ENCODE data around the gene PCMT1.
A peak's percentile ranks its signal among the peaks of the same experiment; 100 is the strongest.
"Not testable (repeated sequence)": the region's sequence is repeated elsewhere in the genome, so short reads cannot be mapped to it uniquely, and the experiment has no call there.

PCMT1 gene

DNA sequence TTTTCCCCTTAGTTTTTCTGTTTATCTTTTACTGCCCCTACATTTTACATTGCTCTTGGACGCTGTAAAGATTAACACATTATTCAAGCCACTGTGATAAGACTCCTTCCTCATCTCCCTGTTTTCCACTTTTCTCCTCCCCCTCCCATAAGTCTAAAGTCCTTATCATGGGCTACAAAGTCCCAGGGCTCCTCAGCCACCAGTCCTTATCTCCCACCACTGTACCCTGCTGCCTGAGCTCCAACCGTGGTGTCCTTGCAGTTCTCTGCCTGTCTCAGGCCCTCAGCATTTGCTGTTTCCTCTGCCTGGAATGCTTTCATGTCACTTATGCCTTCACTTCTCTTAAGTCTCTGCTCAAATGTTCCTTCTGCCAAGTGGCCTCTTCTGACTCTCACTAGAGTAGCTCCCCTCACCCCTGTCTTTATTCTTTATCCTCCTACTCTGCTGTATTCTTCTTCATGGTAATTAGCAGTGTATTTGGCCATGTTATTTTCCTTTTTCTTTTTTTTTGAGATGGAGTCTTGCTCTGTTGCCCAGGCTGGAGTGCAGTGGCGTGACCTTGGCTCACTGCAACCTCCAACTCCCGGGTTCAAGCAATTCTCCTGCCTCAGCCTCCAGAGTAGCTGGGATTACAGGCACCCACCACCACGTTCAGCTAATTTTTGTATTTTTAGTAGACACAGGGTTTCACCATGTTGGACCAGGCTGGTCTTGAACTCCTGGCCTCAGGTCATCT lies 20.9 kb upstream of the PCMT1 start:
- CTCF ChIA-PET: interaction anchor here (1.7 kb wide), 1 partner anchor 10 kb away, joined by 5 read pairs; no protein-coding TSS in a partner anchor
- POLR2A ChIA-PET: no interaction called here
- no peak for DNase-seq (ENCODE audit: extremely low spot score)
- TF ChIP-seq, protein P1, sequence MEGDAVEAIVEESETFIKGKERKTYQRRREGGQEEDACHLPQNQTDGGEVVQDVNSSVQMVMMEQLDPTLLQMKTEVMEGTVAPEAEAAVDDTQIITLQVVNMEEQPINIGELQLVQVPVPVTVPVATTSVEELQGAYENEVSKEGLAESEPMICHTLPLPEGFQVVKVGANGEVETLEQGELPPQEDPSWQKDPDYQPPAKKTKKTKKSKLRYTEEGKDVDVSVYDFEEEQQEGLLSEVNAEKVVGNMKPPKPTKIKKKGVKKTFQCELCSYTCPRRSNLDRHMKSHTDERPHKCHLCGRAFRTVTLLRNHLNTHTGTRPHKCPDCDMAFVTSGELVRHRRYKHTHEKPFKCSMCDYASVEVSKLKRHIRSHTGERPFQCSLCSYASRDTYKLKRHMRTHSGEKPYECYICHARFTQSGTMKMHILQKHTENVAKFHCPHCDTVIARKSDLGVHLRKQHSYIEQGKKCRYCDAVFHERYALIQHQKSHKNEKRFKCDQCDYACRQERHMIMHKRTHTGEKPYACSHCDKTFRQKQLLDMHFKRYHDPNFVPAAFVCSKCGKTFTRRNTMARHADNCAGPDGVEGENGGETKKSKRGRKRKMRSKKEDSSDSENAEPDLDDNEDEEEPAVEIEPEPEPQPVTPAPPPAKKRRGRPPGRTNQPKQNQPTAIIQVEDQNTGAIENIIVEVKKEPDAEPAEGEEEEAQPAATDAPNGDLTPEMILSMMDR (IDR thresholded peaks at IDR 0.05; ENCODE audit: control extremely low read depth, extremely low read depth, low read depth, missing control alignments): no peak

- POLR2A ChIA-PET: interaction anchor here (0.6 kb wide), 1 partner anchor 121 kb away, joined by 4 read pairs; no protein-coding TSS in a partner anchor
- CTCF ChIA-PET: interaction anchor here (0.9 kb wide), 1 partner anchor 12 kb away, joined by 3 read pairs; the partner anchor contains the start of gene LATS1
Observed at GRCh38 chr6:149729824-149730223, 19.7 kb upstream of the PCMT1 start.

GRCh38 chr6:149733089-149733720 lies 16.3 kb upstream of the PCMT1 start:
- ChIA-PET POLR2A (no interaction called here), CTCF (interaction anchor here (2.0 kb wide), 1 partner anchor 12 kb away, joined by 10 read pairs; the partner anchor contains the start of gene NUP43)
- TF ChIP-seq, protein P1 (IDR thresholded peaks at IDR 0.05; ENCODE audit: control extremely low read depth, extremely low read depth, low read depth, missing control alignments): no peak
- no peak for DNase-seq (ENCODE audit: extremely low spot score)

More at GRCh38 chr6:149729824-149730223, 19.7 kb upstream of the PCMT1 start:
- TF ChIP-seq, protein P1 (IDR thresholded peaks at IDR 0.05; ENCODE audit: control extremely low read depth, extremely low read depth, low read depth, missing control alignments): no peak
- no peak for DNase-seq (ENCODE audit: extremely low spot score)

DNA sequence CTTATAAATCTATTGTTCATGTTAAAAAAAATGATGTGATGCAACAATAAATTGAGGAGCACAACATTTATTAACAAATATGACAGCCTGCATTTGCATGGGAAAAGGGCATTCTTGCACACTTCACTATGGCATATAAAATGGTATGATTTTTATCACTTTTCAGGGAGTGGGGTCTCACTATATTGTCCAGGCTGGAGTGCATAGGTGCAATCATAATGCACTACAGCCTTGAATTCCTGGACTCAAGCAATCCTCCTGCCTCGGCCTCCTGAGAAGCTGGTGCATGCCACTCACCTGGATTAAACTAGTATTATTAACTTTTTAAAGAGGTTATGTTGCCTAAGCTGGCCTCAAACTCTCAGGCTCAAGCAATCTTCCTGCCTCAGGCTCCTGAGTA lies 14.6 kb upstream of the PCMT1 start:
- CTCF ChIA-PET: interaction anchor here (0.9 to 1.4 kb wide), 2 partner anchors 10 to 13 kb away, joined by 4 to 5 read pairs; no protein-coding TSS in a partner anchor
- DNase-seq (ENCODE audit: extremely low spot score): no peak
- TF ChIP-seq, protein P1 (IDR thresholded peaks at IDR 0.05; ENCODE audit: control extremely low read depth, extremely low read depth, low read depth, missing control alignments): no peak
- POLR2A ChIA-PET: no interaction called here

DNA sequence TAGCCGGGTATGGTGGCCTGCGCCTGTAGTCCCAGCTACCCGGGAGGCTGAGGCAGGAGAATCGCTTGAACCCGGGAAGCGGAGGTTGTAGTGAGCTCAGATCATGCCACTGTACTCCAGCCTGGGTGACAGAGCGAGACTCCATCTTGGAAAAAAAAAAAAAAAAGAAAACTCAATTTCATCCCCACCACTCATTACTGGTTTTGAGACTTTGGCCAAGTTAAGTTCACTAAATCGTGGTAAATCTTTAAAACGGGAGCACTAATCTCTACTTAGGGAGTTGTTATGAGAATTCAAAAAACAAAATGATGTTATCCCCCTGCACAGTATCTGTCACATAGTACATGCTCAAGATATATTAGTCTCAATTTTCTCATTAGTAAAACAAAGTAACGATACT lies 4.3 kb upstream of the PCMT1 start:
- POLR2A ChIA-PET; DNase-seq (ENCODE audit: extremely low spot score): not testable (repeated sequence)
- CTCF ChIA-PET: interaction anchor here (0.9 to 2.2 kb wide), 6 partner anchors 8 to 19 kb away, joined by 4 to 10 read pairs (median 4); no protein-coding TSS in a partner anchor

- POLR2A ChIA-PET: interaction anchor here (0.7 kb wide), 1 partner anchor 715 kb away, joined by 4 read pairs; no protein-coding TSS in a partner anchor
- DNase-seq (ENCODE audit: extremely low spot score): peak; percentile 89
- CTCF ChIA-PET: interaction anchor here (1.1 to 2.2 kb wide), 5 partner anchors 14 to 184 kb away, joined by 3 to 10 read pairs (median 4); partner anchors contain the start of gene LATS1
- TF ChIP-seq, protein P1 (IDR thresholded peaks at IDR 0.05; ENCODE audit: control extremely low read depth, extremely low read depth, low read depth, missing control alignments): no peak
Observed at GRCh38 chr6:149746147-149746946, 3.2 kb upstream of the PCMT1 start, which contains the start of gene NUP43. NUP43 (minus strand) TSS chr6:149746529; CDS start chr6:149746495, 34 bp downstream.

- CTCF ChIA-PET: interaction anchor here (1.0 kb wide), 1 partner anchor 10 kb away, joined by 3 read pairs; no protein-coding TSS in a partner anchor
- POLR2A ChIA-PET: not testable (repeated sequence)
Observed at GRCh38 chr6:149749082-149749593, 403 bp upstream of the PCMT1 start.

More at GRCh38 chr6:149749082-149749593, 403 bp upstream of the PCMT1 start:
- not testable (repeated sequence) for DNase-seq (ENCODE audit: extremely low spot score)
